GM21825 (cell line): ENCODE data around the gene ACSM5.
"Not testable (repeated sequence)": the region's sequence is repeated elsewhere in the genome, so short reads cannot be mapped to it uniquely, and the experiment has no call there.

Experiments used
- ATAC-seq: cut with Tn5 transposase; IDR thresholded peaks from one replicate; pipeline ENCODE4 v1.9.1; 2021; ENCODE audit warnings: mild to moderate bottlenecking, moderate library complexity; ENCODE audit not compliant: unreplicated experiment

ACSM5 gene

DNA sequence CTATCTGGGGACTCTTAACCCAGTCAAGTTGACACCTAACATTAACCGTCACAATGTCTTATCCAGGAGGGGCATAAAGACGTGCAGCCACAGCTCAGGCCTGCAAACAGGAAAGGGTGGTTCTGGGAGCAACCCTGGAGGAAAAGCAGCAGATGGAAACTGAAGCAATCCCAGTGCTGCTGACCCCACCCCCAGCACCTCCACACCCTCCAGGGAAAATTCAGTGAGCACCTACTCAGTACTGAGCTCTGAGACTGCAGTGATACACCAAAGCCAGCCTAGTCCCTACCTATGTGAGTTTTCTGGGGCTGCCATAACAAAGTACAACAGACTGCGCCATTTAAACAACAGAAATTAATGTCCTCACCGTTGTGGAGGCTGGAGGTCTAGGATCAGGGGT is 32.5 kb downstream of the ACSM5 start:
- ATAC-seq: not testable (repeated sequence)

DNA sequence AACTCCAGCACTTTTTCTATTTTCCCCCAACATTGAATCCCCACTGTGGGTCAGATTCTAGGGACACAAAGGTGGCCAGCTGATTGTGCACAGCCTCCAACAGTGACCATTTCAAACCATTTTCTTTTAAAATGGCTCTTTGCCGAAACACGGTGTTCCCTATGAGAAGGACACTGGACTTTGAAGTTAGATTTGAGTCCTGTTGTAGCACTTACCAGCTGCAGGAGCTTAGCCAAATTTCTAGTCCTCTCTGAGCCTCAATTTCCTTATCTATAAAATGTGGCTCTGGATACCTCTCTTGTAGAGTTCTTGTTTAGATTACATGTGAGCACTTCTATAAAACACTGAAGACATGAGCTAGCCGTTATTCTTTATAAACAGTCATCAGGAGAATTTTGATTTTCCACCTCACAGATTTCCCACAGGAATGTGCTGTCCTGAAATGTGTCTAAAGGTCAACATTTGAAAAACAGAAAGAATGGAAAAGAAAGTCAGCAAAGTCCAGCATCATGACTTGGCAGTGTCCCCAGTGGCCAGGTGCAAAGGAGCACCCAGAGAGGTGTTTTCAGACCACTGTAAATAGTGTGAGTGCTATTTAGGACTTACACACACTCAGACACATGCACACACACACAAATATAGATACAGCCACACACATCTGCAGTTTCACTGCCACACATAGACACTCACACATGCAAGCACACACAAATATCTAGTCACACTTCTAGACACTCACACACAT is 37.5 kb downstream of the ACSM5 start:
- ATAC-seq: not testable (repeated sequence)

DNA sequence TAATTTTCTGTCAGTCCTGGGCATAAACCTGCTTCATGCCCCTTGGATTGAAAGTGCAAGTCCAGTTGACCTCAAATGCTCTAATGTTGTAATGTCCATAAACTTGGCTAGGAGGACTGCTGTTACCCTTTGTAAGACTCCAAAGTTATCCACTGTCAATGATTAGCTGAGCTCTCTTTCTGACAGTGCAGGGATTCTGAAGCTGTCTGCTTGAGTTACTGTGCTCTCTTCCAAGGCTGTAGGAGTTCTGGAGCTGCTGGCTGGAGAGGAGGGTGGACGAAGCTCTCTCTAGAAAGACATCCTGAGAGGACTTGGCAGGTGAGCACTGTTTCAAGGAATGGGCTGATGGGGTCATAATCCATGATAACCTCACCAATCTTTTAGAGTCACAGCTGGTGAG is 42.0 kb downstream of the ACSM5 start, which contains the start of gene ACSM2A:
ACSM2A (plus strand) TSS at position 158 of the 400 bp plus-strand sequence. CDS start 8,594 bp downstream, outside the sequence.
- ATAC-seq: not testable (repeated sequence)

DNA sequence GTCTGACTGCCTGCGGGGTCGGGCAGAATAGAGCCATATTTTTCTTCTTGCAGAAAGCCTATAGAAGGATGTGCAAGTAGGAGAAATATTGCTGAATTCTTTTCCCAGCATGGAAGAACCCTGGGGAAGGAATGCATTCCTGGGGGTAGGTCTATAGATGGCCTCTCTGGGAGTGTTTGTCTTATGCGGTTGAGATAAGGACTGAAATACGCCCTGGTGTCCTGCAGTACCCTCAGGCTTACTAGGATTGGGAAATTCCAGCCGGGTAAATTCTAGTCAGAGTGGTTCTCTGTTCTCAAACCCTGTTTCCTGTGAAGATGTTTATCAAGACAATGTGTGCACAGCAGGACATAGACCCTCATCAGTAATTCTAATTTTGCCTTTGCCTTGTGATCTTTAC is 44.3 kb downstream of the ACSM5 start:
- not testable (repeated sequence) for ATAC-seq

DNA sequence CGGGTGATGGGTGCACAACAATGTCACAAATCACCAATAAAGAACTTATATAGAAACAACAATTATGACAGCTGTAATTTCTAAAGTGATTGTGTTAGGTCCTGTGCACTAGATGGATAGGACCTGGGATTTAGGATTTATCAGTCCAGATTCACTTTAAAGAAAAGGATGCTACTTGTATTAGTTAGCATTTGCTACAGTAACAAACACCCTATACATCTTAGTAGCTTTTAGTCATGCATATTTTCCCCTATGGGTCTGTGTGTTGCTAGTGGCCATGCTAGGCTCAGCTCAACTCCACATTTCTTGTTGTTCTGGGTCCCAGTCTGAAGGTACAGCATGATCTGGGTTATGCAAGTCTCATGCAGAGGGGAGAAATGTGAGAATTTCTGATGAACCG is 49.9 kb downstream of the ACSM5 start:
- ATAC-seq: not testable (repeated sequence)

DNA sequence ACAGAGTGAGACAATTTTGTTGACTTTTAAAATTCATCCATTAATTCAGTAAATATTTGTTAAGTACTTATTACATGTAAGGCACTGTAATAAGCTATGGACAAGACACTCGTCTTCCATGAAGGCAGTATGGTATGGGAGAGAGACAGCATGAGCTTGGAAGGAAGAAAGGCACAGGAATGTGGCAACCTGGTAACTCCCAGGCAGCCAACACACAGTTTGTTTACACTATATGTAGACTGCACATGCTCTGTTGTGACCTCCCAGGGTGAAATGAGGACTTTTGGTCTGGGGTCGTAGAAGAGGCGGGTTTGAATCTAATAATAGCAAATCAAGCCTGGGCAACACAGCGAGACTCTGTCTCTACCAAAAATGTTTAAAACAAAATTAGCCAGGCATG is 51.0 kb downstream of the ACSM5 start:
- not testable (repeated sequence) for ATAC-seq

DNA sequence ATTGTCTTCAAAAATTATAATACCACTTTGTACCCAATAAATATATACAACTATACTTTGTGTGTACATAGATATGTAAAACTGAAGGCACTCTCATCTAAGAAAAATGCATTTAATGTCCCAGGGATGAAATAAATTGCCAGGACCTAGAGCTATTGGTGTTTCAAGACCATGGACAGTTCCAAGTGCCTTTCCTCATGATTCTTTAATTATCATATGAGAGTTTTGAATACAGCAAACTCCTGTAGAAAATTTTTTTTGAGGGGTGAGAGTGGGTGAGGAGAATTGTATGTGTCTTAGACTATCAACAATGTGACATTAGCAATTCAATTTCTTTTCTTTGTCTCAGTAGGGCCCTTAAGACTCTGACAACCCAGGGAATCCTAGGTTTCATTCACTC is 59.6 kb downstream of the ACSM5 start:
- ATAC-seq: not testable (repeated sequence)

DNA sequence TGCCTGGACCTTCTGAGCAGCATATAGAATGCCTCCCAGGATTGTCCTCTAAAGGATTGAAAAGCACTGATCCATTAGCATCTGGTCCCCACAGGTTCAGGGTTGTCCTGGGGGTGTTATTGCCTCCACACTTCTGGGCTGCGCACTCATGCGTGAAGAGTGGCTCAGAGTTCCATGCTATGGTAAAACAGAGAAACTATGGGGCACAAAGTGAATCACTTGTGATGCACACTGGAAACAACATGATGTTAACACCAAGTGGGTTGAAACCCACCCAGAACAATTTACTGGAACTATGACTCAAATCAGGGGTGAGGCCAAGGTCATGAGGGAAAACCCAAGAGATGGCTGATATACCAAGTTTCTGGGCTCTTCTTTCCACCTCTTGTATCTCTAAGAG is 60.6 kb downstream of the ACSM5 start:
- not testable (repeated sequence) for ATAC-seq

DNA sequence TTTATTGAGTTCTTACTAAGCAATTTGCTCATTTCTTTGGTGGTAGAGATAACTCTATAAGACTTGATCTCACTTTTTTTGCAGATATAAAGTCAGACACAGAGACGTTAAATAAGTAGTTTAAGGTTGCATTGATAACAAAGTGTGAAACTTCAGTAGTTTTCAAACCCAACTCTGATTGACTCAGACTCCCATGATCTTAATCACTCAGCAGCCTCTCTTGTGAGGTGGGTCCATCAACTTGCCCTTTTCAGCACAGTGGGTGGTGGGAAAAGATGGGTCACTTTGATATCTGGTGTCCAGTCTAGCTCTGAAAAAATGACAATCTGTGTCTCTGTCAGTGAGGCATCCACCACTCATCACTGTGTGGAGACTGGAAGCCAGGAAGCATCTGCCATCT is 61.4 kb downstream of the ACSM5 start:
- ATAC-seq: not testable (repeated sequence)

DNA sequence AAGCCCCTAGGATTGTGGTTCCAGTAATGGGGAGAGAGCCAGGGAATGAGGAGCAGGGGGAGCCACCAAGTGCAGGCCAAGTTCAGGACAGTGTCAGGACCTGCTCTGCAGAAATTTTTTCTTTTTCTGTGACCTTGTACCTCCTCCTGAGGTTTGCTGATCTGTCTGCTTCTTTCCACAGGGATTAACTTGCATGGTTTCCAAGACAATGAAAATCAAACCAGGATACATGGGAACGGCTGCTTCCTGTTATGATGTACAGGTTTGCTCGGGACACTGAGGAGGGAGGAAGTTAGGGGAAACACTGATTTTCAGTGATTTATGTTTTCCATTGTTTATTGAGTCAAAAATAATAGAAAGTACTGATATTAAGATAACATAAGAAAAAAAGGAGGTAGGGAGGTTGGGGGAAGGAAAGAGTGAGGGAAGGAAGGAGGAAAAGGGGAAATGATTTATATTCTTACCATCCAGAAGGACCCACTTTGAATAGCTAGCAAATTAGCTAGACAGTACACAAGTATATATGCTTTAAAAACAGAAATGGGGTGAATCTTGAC is 67.9 kb downstream of the ACSM5 start:
- ATAC-seq: not testable (repeated sequence)

DNA sequence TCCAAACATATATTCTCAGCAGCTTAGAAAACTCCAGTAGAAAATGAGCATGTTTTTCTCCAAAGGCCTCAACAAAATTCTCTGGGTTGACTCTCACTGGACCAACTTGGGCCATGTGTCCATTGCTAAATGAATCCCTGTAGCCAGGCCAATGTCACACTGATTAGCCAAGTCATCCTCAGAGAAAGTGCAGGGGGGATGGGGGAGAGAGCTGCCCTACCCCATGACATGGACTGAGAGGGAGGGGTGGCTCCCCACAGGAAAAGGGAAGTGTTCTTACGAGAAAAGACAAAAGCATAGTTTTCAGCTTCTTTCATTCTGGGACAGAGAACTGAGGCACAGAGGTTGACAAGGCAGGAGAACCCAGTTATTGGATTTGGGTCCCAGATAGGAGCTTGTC is 74.7 kb downstream of the ACSM5 start:
- not testable (repeated sequence) for ATAC-seq

DNA sequence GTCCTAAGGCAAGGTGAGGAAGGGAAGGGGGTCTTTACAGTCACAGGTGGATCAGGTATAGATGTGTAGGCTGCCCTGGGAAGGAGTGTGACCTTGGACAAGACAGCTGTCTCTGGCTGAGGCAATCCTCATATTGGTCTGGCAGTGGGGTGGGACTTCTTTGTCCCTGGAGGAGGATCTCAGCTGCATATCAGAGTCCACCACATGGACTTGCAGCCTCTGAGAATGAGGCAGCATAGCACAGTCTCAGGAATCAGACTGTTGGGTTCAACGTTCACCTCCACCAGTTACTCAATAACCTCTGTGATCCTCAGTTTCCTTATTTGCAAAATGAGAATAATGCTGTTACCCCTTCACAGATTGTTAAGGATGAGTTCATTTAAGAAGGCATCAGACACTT is 75.4 kb downstream of the ACSM5 start:
- ATAC-seq: no peak

DNA sequence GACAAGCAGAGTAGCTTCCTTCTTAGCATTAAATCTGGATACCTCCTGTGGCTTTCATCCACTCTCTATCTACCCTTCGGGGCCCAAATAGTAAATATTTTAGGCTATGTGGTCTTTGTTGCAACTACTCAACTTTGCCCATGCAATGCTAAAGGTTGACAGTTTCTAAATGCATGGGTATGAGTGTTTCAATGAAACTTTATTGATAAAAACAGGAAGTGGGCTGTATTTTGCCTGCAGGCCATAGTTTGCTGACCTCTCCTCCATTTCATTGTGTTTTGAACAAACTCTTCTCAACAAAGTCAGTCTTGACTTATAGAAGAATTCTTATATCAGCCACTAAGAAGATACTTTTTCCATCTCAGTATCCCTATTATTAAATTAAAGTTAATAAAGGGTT is 76.1 kb downstream of the ACSM5 start:
- ATAC-seq: no peak
